ENCODE data around the gene DNAH11. TPM values are rescaled to one million over a fixed set of nuclear protein-coding genes. Genes with fewer than 3 reads are reported as not detected.

Gene DNAH11
- total RNA-seq, 1 experiment from 2014 or later = 10.7 TPM

Other genes with a start within 250 kb of the DNAH11 start
- gene SP4, start 115.0 kb upstream of the DNAH11 start, total RNA-seq (2014; rRNA removed; shearing (Covaris generic)) = 12.8 and 14.3 TPM in 2 replicates